22Rv1 (cell line): ENCODE results near the gene RBM22.

ENCODE experiments used
- ZFX ChIP-seq: fragments of 450-650 bp; IDR thresholded peaks from 2 replicates; pipeline ENCODE4 v1.6.1; 2017; ENCODE audit warnings: antibody characterized with exemption, borderline replicate concordance
- TF ChIP-seq, protein P1 (sequence below): fragments of 450-650 bp; IDR thresholded peaks from 2 replicates; pipeline ENCODE4 v1.5.1; 2017; ENCODE audit warnings: mild to moderate bottlenecking

DNA sequence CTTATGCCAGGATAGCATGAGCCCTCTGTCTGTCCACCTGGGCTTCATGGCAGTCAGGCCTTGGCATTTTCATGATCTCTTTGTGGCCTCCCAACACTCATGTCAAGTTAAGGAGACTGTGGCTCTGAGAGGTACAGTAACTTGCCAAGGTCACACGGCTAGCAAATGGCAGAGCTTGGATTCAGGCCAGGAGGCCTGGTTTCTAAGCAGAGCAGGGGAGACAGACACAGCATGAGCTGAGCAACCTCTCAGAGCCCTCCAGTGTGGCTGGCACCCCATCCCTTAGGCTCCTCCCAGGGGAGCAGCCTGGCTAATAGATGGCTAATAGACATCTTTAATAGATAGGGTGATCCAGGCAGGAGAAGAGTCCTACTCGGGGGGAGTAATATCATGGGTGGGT lies 56.3 kb downstream of the RBM22 start:
- TF ChIP-seq, protein P1, sequence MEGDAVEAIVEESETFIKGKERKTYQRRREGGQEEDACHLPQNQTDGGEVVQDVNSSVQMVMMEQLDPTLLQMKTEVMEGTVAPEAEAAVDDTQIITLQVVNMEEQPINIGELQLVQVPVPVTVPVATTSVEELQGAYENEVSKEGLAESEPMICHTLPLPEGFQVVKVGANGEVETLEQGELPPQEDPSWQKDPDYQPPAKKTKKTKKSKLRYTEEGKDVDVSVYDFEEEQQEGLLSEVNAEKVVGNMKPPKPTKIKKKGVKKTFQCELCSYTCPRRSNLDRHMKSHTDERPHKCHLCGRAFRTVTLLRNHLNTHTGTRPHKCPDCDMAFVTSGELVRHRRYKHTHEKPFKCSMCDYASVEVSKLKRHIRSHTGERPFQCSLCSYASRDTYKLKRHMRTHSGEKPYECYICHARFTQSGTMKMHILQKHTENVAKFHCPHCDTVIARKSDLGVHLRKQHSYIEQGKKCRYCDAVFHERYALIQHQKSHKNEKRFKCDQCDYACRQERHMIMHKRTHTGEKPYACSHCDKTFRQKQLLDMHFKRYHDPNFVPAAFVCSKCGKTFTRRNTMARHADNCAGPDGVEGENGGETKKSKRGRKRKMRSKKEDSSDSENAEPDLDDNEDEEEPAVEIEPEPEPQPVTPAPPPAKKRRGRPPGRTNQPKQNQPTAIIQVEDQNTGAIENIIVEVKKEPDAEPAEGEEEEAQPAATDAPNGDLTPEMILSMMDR = no peak
- TF ChIP-seq ZFX = no peak
